Testis (tissue), 3 donors: ENCODE data around the gene SERPIND1. TPM values are rescaled to one million over a fixed set of nuclear protein-coding genes. Genes with fewer than 3 reads are reported as not detected.

Experiments
- DNase-seq: peaks from one replicate; pipeline ENCODE4 v3.0.0-alpha.2; 2019
- H3K27ac ChIP-seq, 2 donors: fragments of 200-600 bp; sonication (generic); one replicate each; pipeline ENCODE4 v1.5.1; 2019
- H3K27me3 ChIP-seq: fragments of 200-600 bp; sonication (generic); one replicate; pipeline ENCODE4 v1.5.1; 2019
- H3K36me3 ChIP-seq: fragments of 200-600 bp; sonication (generic); one replicate; pipeline ENCODE4 v1.5.1; 2017; ENCODE audit warnings: low read depth; ENCODE audit errors: missing control alignments
- H3K4me1 ChIP-seq: fragments of 200-600 bp; sonication (generic); one replicate; pipeline ENCODE4 v1.5.1; 2019
- H3K4me3 ChIP-seq, 2 donors: fragments of 200-600 bp; sonication (generic); one replicate each; pipeline ENCODE4 v1.5.1; 2017 to 2019
- H3K9me3 ChIP-seq: fragments of 200-600 bp; sonication (generic); one replicate; pipeline ENCODE4 v1.5.1; 2017
- POLR2A ChIP-seq: fragments of 450-650 bp; IDR thresholded peaks from one replicate; pipeline ENCODE4 v1.6.1; 2017; ENCODE audit warnings: antibody characterized with exemption, mild to moderate bottlenecking, moderate library complexity
- WGBS, 2 donors: methylation state at CpG; one replicate each; pipeline ENCODE4 v1.1.5; 2018; 5-methylcytosine and 5-hydroxymethylcytosine counted together
- intact Hi-C: fragments of 100-400 bp; cut with DNase I; formaldehyde crosslinking; loops from one replicate; pipeline ENCODE4 v1.15.1; 2023; ENCODE audit warnings: low total_unique reads
- polyA plus RNA-seq: library from polyadenylated mRNA; stranded (reverse); fragments of 350-450 nt; fragmentation: Illumina TruSeq; extraction: RNeasy Lipid Tissue Mini Kit (QIAGEN cat#74804); gene quantifications from one replicate; pipeline ENCODE4 v1.2.3, GENCODE V29; 2014; ENCODE audit warnings: low read depth, low replicate concordance; ENCODE audit not compliant: insufficient read depth
- total RNA-seq, 2 donors: library from RNA; depleted of rRNA; stranded (reverse); fragments of >200 nt; gene quantifications; one replicate each; pipeline ENCODE4 v1.2.3, GENCODE V29; 2016
- TF ChIP-seq, protein P1 (sequence below), 3 experiments: fragments of 450-650 bp in 2 of 3; fragments of 200-600 bp in 1 of 3; sonication (generic) in 1 of 3; IDR thresholded peaks; one replicate each; pipeline ENCODE4 v1.5.1; 2016 to 2019; ENCODE audit warnings: antibody characterized with exemption in 3 of 3, mild to moderate bottlenecking in 2 of 3, moderate library complexity in 1 of 3

SERPIND1 gene
- total and polyA plus RNA-seq, 3 donors from 2014 or later = 0.16 to 0.78 (median 0.25) TPM

DNA sequence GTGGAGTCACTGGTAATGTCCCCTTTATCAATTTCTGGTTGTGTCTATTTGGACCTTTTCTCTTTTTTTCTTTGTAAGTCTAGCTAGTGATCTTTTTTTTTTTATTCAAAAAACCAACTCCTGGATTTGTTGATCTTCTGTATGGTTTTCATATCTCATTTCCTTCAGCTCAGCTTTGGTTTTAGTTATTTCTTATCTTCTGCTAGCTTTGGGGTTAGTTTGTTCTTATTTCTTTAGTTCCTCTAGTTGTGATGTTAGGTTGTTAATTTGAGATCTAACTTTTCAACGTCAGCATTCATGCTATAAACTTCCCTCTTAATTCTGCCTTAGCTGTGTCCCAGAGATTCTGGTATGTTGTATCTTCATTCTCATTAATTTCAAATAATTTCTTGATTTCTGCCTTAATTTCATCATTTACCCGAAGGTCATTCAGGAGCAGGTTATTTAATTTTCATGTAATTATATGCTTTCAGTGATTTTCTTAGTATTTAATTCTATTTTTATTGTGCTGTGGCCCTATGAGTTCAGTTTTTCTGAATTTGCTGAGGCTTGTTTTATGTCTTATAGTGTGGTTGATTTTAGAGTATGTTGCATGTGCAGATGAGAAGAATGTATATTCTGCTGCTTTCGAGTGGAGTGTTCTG lies 55.7 kb downstream of the SERPIND1 start:
- no peak for DNase-seq
- no peaks in the 10 kb centered on the region for H3K4me1 ChIP-seq
- intact Hi-C loops = no loop called here
- WGBS, 2 donors = 95% methylated on average over 3 of the region's 3 CpGs
- H3K9me3 ChIP-seq = no peaks in the 10 kb centered on the region
- no peaks in the 10 kb centered on the region for H3K27me3 ChIP-seq
- H3K36me3 ChIP-seq = no peaks in the 10 kb centered on the region
- no peak for TF ChIP-seq POLR2A
- TF ChIP-seq, protein P1, sequence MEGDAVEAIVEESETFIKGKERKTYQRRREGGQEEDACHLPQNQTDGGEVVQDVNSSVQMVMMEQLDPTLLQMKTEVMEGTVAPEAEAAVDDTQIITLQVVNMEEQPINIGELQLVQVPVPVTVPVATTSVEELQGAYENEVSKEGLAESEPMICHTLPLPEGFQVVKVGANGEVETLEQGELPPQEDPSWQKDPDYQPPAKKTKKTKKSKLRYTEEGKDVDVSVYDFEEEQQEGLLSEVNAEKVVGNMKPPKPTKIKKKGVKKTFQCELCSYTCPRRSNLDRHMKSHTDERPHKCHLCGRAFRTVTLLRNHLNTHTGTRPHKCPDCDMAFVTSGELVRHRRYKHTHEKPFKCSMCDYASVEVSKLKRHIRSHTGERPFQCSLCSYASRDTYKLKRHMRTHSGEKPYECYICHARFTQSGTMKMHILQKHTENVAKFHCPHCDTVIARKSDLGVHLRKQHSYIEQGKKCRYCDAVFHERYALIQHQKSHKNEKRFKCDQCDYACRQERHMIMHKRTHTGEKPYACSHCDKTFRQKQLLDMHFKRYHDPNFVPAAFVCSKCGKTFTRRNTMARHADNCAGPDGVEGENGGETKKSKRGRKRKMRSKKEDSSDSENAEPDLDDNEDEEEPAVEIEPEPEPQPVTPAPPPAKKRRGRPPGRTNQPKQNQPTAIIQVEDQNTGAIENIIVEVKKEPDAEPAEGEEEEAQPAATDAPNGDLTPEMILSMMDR (IDR thresholded peaks at IDR 0.05) = no peak
- no peak overlapping the region for H3K4me3 ChIP-seq
- no peak overlapping the region for H3K27ac ChIP-seq

DNA sequence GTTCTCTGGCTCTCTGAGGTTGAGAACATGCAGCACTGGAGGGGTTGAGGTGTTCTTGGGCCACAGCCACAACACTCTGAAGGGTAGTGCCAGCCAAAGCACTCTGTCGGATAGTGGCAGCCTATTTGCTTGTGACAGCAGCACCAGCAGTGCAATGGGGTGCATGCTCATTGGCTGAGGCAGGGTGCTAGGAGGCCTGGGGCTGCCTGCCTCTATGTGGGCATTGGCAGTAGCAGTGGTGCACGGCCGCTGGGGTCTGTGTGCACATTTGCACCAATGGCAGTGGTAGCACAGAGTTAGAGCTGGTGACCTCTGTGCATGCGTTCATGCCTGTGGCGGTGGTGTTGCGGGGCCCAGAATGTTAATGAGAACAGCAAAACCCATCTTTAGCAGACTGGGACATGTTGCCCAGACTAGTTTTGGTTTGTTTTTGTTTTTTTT lies 59.3 kb downstream of the SERPIND1 start:
- no peaks in the 10 kb centered on the region for H3K9me3 ChIP-seq
- TF ChIP-seq POLR2A = no peak
- TF ChIP-seq, protein P1 (IDR thresholded peaks at IDR 0.05) = no peak
- no peak overlapping the region for H3K27ac ChIP-seq
- H3K27me3 ChIP-seq = no peaks in the 10 kb centered on the region
- no peak overlapping the region for H3K4me3 ChIP-seq
- no peaks in the 10 kb centered on the region for H3K36me3 ChIP-seq
- DNase-seq = no peak
- 90 to 96% methylated on average over 4 to 6 of the region's 6 CpGs for WGBS, 2 donors
- H3K4me1 ChIP-seq = no peaks in the 10 kb centered on the region
- intact Hi-C loops = no loop called here

DNA sequence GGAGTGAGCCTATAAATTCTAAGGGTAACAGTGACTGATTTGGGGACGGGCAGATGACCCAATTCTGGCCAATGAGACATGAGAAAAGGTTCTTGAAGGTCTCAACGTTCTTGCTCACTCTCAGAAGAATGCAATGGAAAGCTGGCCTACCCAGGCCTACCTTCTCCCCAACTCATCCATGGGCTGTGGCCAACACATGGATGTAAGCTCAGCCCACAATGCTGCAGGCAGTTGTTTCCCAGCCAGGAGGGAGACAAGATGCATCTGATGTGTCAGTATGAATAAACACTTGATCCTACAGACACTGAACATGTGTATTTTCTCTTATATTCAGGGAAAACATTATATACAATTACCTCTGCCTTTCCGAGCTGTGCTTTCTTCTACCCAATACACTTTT lies 60.3 kb downstream of the SERPIND1 start:
- Histone ChIP-seq H3K4me3 (no peak overlapping the region), H3K4me1 (no peaks in the 10 kb centered on the region), H3K27ac (no peak overlapping the region), H3K36me3 (no peaks in the 10 kb centered on the region), H3K27me3 (no peaks in the 10 kb centered on the region), H3K9me3 (no peaks in the 10 kb centered on the region)
- no peak for TF ChIP-seq POLR2A
- TF ChIP-seq, protein P1 (IDR thresholded peaks at IDR 0.05) = no peak
- WGBS, 2 donors = 90 to 91% methylated on average over 3 of the region's 3 CpGs
- intact Hi-C loops = no loop called here
- DNase-seq = no peak

DNA sequence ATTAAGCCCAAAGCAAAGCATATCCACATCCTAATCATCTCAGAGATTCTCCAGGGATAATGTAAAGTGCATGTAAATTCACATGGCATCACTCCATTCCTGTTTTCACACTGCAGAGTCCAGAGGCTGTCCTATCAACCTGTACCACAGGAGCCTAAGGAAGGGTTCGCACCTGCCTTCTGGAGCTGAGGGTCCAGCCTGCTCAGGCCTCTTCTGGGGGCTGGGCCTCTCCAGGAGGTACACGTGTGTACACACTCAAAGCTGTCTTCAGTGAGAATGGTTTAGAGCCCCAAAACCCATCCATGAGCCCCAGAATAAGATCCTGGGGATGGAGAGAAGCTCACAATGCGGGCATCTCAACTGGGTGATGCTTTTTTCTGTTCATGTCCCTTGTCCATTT lies 60.8 kb downstream of the SERPIND1 start:
- intact Hi-C loops = no loop called here
- Histone ChIP-seq H3K4me3 (no peak overlapping the region), H3K27me3 (no peaks in the 10 kb centered on the region), H3K36me3 (no peaks in the 10 kb centered on the region), H3K27ac (no peak overlapping the region), H3K4me1 (no peaks in the 10 kb centered on the region), H3K9me3 (no peaks in the 10 kb centered on the region)
- WGBS, 2 donors = 96% methylated on average over 3 of the region's 3 CpGs
- no peak for TF ChIP-seq POLR2A
- TF ChIP-seq, protein P1 (IDR thresholded peaks at IDR 0.05) = no peak
- DNase-seq = no peak

Other genes starting within 250 kb of the SERPIND1 start
- 100 to 1,000 TPM; 140 to 196 TPM for gene PI4KA, start 84.7 kb downstream of the SERPIND1 start, total RNA-seq
- gene PI4KA, start 84.7 kb downstream of the SERPIND1 start, polyA plus RNA-seq = 124 TPM
- 10 to 100 TPM; 41.8 to 47.7 TPM for gene SNAP29, start 84.9 kb downstream of the SERPIND1 start, total RNA-seq
- 127 TPM for gene SNAP29, start 84.9 kb downstream of the SERPIND1 start, polyA plus RNA-seq
- gene CRKL, start 143.3 kb downstream of the SERPIND1 start, total RNA-seq = 10 to 100 TPM; 47.5 to 60.2 TPM
- gene CRKL, start 143.3 kb downstream of the SERPIND1 start, polyA plus RNA-seq = 31.9 TPM
- 1 to 10 TPM; 1.6 to 2.9 TPM for gene AIFM3, start 193.1 kb downstream of the SERPIND1 start, total RNA-seq
- 0.88 TPM for gene AIFM3, start 193.1 kb downstream of the SERPIND1 start, polyA plus RNA-seq
- gene LZTR1, start 208.2 kb downstream of the SERPIND1 start, total RNA-seq = 10 to 100 TPM; 61.5 to 61.6 TPM
- gene LZTR1, start 208.2 kb downstream of the SERPIND1 start, polyA plus RNA-seq = 32.4 TPM
- 10 to 100 TPM; 75.8 to 96.5 TPM for gene THAP7, start 228.0 kb downstream of the SERPIND1 start, total RNA-seq
- gene THAP7, start 228.0 kb downstream of the SERPIND1 start, polyA plus RNA-seq = 60.6 TPM
- 10 to 100 TPM in 1 of 2 donors, 1 to 10 TPM in 1; 7.0 to 24.0 TPM for gene P2RX6, start 241.1 kb downstream of the SERPIND1 start, total RNA-seq
- 5.2 TPM for gene P2RX6, start 241.1 kb downstream of the SERPIND1 start, polyA plus RNA-seq